B cell (primary cell): Measurements from ENCODE around the gene POC1B. TPM values are rescaled to one million over a fixed set of nuclear protein-coding genes. Genes with fewer than 3 reads are reported as not detected.

Experiments used
- ATAC-seq: fragments of 200-7000 bp; cut with Tn5 transposase; one replicate; pipeline ENCODE4 v1.10.0; 2021; ENCODE audit warnings: low read depth, mild to moderate bottlenecking, moderate number of reproducible peaks, moderate library complexity
- CTCF ChIA-PET: fragments of 350-600 bp; sonication (Branson Sonifier 250); formaldehyde crosslinking; loops from one replicate; lab custom pipeline; 2021; ENCODE audit warnings: antibody characterized with exemption, inconsistent platforms; lab: Charles Lee
- POLR2A ChIA-PET: fragments of 350-600 bp; sonication (Branson Sonifier 250); formaldehyde crosslinking; loops from one replicate; lab custom pipeline; 2021; ENCODE audit warnings: antibody characterized with exemption; lab: Charles Lee
- DNase-seq: peaks from one replicate; pipeline ENCODE4 v3.0.0; 2013
- H2AFZ ChIP-seq: 2 replicates; pipeline ENCODE4 v1.6.1; 2012; ENCODE audit warnings: mild to moderate bottlenecking, low read depth, low read length; ENCODE audit not compliant: insufficient read depth, poor library complexity, severe bottlenecking
- H3K27ac ChIP-seq, 2 donors: 1 replicate in 1 of 2; 2 replicates in 1 of 2; pipeline ENCODE4 v1.5.1; 2012 to 2013; ENCODE audit warnings: low read length in 2 of 2, mild to moderate bottlenecking in 2 of 2, moderate library complexity in 1 of 2
- H3K27me3 ChIP-seq, 4 experiments: fragments of 200-600 bp in 1 of 4; sonication (generic) in 1 of 4; replicated peaks in 1 of 4; 1 replicate in 2 of 4; 2 replicates in 2 of 4; pipeline versions ENCODE4 v1.6.1 to v1.7.0; 2013 to 2016; ENCODE audit warnings: low read length in 3 of 4, mild to moderate bottlenecking in 2 of 4, mixed read lengths in 1 of 4, moderate library complexity in 1 of 4; ENCODE audit not compliant: insufficient read depth in 4 of 4, control insufficient read depth in 3 of 4; ENCODE audit errors: control extremely low read depth in 1 of 4
- H3K36me3 ChIP-seq, 2 experiments: replicated peaks in 1 of 2; 1 replicate in 1 of 2; 2 replicates in 1 of 2; pipeline versions ENCODE4 v1.6.1 to v1.7.1; 2013; ENCODE audit warnings: low read length in 1 of 2; ENCODE audit not compliant: insufficient read depth in 2 of 2, control insufficient read depth in 1 of 2; ENCODE audit errors: control extremely low read depth in 1 of 2, extremely low read depth in 1 of 2
- H3K4me1 ChIP-seq, 2 donors: fragments of 200-600 bp in 1 of 2; sonication (generic) in 1 of 2; 1 replicate in 1 of 2; 2 replicates in 1 of 2; pipeline versions ENCODE4 v1.5.1 to v1.6.1; 2013 to 2017; ENCODE audit warnings: low read length in 2 of 2; ENCODE audit not compliant: control insufficient read depth in 2 of 2, insufficient read depth in 2 of 2
- H3K4me2 ChIP-seq: replicated peaks from 2 replicates; pipeline ENCODE3; 2012; ENCODE audit warnings: mild to moderate bottlenecking, low read depth, low read length; ENCODE audit not compliant: poor library complexity, severe bottlenecking
- H3K4me3 ChIP-seq, 5 experiments: fragments of 200-600 bp in 1 of 5; sonication (generic) in 1 of 5; 1 replicate in 3 of 5; 2 replicates in 2 of 5; pipeline versions ENCODE4 v1.5.1 to v1.7.0; 2011 to 2016; ENCODE audit warnings: low read length in 4 of 5, mild to moderate bottlenecking in 4 of 5, low read depth in 2 of 5, control low read depth in 1 of 5, moderate library complexity in 1 of 5; ENCODE audit not compliant: insufficient read depth in 1 of 5; ENCODE audit errors: control extremely low read depth in 1 of 5, extremely low read depth in 1 of 5
- H3K79me2 ChIP-seq: fragments of 200-600 bp; sonication (generic); one replicate; pipeline ENCODE4 v1.6.0; 2016; ENCODE audit warnings: low read length; ENCODE audit not compliant: control insufficient read depth, insufficient read depth
- H3K9ac ChIP-seq: fragments of 200-600 bp; sonication (generic); 2 replicates; pipeline ENCODE4 v1.6.1; 2017; ENCODE audit warnings: mild to moderate bottlenecking, low read length, moderate library complexity
- H3K9me3 ChIP-seq, 3 donors: one replicate each; pipeline versions ENCODE4 v1.6.1 to v1.7.1; 2013; ENCODE audit warnings: low read length in 2 of 3; ENCODE audit not compliant: control insufficient read depth in 2 of 3, insufficient read depth in 1 of 3; ENCODE audit errors: control extremely low read depth in 1 of 3
- H4K20me1 ChIP-seq: 2 replicates; pipeline ENCODE4 v1.6.0; 2012; ENCODE audit warnings: mild to moderate bottlenecking, low read length; ENCODE audit not compliant: insufficient read depth, control insufficient read depth, poor library complexity, severe bottlenecking
- H3K27ac Mint-ChIP-seq: one replicate; pipeline ENCODE4 v1.8.0; 2021; ENCODE audit warnings: mixed read lengths
- H3K27me3 Mint-ChIP-seq: one replicate; pipeline ENCODE4 v1.8.0; 2021; ENCODE audit warnings: mixed read lengths
- H3K4me1 Mint-ChIP-seq: one replicate; pipeline ENCODE4 v1.8.0; 2021; ENCODE audit warnings: mixed read lengths
- H3K4me3 Mint-ChIP-seq: one replicate; pipeline ENCODE4 v1.8.0; 2021; ENCODE audit warnings: mixed read lengths
- H3K9me3 Mint-ChIP-seq: one replicate; pipeline ENCODE4 v1.8.0; 2022; ENCODE audit warnings: mixed read lengths; ENCODE audit not compliant: insufficient read depth
- CTCF ChIP-seq: fragments of 200-600 bp; IDR thresholded peaks from one replicate; pipeline ENCODE4 v1.8.0; 2022; ENCODE audit warnings: antibody characterized with exemption, mild to moderate bottlenecking
- EZH2 ChIP-seq: IDR thresholded peaks from 2 replicates; pipeline ENCODE4 v1.6.1; 2012; ENCODE audit warnings: borderline replicate concordance, low read depth, mild to moderate bottlenecking, moderate library complexity, low read length; ENCODE audit not compliant: insufficient read depth, poor library complexity, severe bottlenecking
- WGBS: methylation state at CpG from one replicate; pipeline ENCODE4 v1.1.5; 2013; ENCODE audit warnings: missing lambda C conversion rate; ENCODE audit not compliant: insufficient coverage; 5-methylcytosine and 5-hydroxymethylcytosine counted together
- intact Hi-C: fragments of 100-400 bp; cut with micrococcal nuclease; formaldehyde crosslinking; loops from one replicate; pipeline ENCODE4 v1.10.0; 2022
- polyA plus RNA-seq: library from polyadenylated mRNA; depleted of rRNA; stranded (reverse); fragments of >200 nt; gene quantifications from 2 replicates; pipeline ENCODE4 v1.2.3, GENCODE V29; 2012
- total RNA-seq, 2 donors: library from RNA; stranded (reverse); fragments of 120-200 nt in 1 of 2; gene quantifications; 1 replicate in 1 of 2; 2 replicates in 1 of 2; pipeline versions ENCODE4 v1.2.3 to v1.2.4, GENCODE V29; 2013 to 2022

Gene POC1B
- total and polyA plus RNA-seq, 2 donors (not counting 1 experiment from before 2014, with no cell fraction given), result 12.0 to 39.5 TPM

- DNase-seq (no peak), ATAC-seq (no peak)
- Histone ChIP-seq H3K27ac (no peak overlapping the region), H3K36me3 (no peaks in the 10 kb centered on the region), H3K9me3 (no peaks in the 10 kb centered on the region), H3K4me1 (no peaks in the 10 kb centered on the region), H4K20me1 (no peaks in the 10 kb centered on the region), H3K27me3 (no peaks in the 10 kb centered on the region), H3K4me3 (no peak overlapping the region), H3K79me2 (no peaks in the 10 kb centered on the region), H3K9ac (no peak overlapping the region), H2AFZ (no peak overlapping the region), H3K4me2 (no peak overlapping the region)
- Mint-ChIP-seq H3K27me3 (peaks cover 4% of the 10 kb centered on the region), H3K27ac (no peak overlapping the region), H3K9me3 (no peaks in the 10 kb centered on the region), H3K4me1 (no peaks in the 10 kb centered on the region), H3K4me3 (no peak overlapping the region)
- intact Hi-C loops, result no loop called here
- 60% methylated on average over 1 of the region's 1 CpG for WGBS
- no peak for TF ChIP-seq CTCF
- TF ChIP-seq EZH2, result no peak
- CTCF ChIA-PET, result interaction anchor here (0.6 to 2.1 kb wide), 3 partner anchors 9 to 597 kb away, joined by 3 to 9 read pairs (median 3); no protein-coding TSS in a partner anchor
- POLR2A ChIA-PET, result no interaction called here
Observed at GRCh38 chr12:89552376-89552775, 26.5 kb upstream of the POC1B start.

GRCh38 chr12:89551747-89552146 lies 25.9 kb upstream of the POC1B start:
- TF ChIP-seq EZH2 (no peak), CTCF (no peak)
- H3K9me3 ChIP-seq, result no peaks in the 10 kb centered on the region
- no CpG with 5 or more reads among the region's 2 CpGs for WGBS
- CTCF ChIA-PET, result interaction anchor here (0.7 to 2.1 kb wide), 3 partner anchors 8 to 549 kb away, joined by 3 to 9 read pairs (median 3); no protein-coding TSS in a partner anchor
- no peak overlapping the region for H3K27ac ChIP-seq
- POLR2A ChIA-PET, result no interaction called here
- H3K4me1 ChIP-seq, result no peaks in the 10 kb centered on the region
- ATAC-seq (no peak), DNase-seq (no peak)
- no peak overlapping the region for H3K4me2 ChIP-seq
- H2AFZ ChIP-seq, result no peak overlapping the region
- intact Hi-C loops, result no loop called here
- no peak overlapping the region for H3K9ac ChIP-seq
- Mint-ChIP-seq H3K4me1 (no peaks in the 10 kb centered on the region), H3K9me3 (no peaks in the 10 kb centered on the region), H3K27me3 (peaks cover 4% of the 10 kb centered on the region), H3K27ac (no peak overlapping the region), H3K4me3 (no peak overlapping the region)
- H3K79me2 ChIP-seq, result no peaks in the 10 kb centered on the region
- H3K27me3 ChIP-seq, result no peaks in the 10 kb centered on the region
- no peaks in the 10 kb centered on the region for H4K20me1 ChIP-seq
- H3K36me3 ChIP-seq, result no peaks in the 10 kb centered on the region
- no peak overlapping the region for H3K4me3 ChIP-seq
